ENCODE data around the gene SIM2. TPM values are rescaled to one million over a fixed set of nuclear protein-coding genes. Genes with fewer than 3 reads are reported as not detected.

SIM2 gene
- total RNA-seq, 1 experiment from 2014 or later: 23.9 TPM

- peaks cover 0 to 5% of the 10 kb centered on the region in 2 experiments; a peak in 1 of 4 replicates for H3K36me3 ChIP-seq (ENCODE audit: control insufficient read depth in 1 of 2, insufficient read depth in 2 of 2, low read length in 2 of 2)
- ChIA-PET POLR2A (no interaction called here), RAD21 (ENCODE audit: low non-redundant PET in 1 of 2, low total read pairs in 2 of 2, uncharacterized antibody in 2 of 2, unreplicated experiment in 2 of 2) (no interaction called here), CTCF (no interaction called here)
- TF ChIP-seq FOSL1 (IDR thresholded peaks at IDR 0.05; ENCODE audit: low read depth) (no peak), MAX (IDR thresholded peaks at IDR 0.05) (no peak), SIN3A (IDR thresholded peaks at IDR 0.05; ENCODE audit: low read depth) (no peak), POLR2AphosphoS5 (IDR thresholded peaks at IDR 0.05; ENCODE audit: low read depth, low read length) (no peak), YY1 (IDR thresholded peaks at IDR 0.05; ENCODE audit: extremely low read depth, insufficient replicate concordance, low read depth, low read length) (no peak), RAD21 (IDR thresholded peaks at IDR 0.05; ENCODE audit: low read depth) (no peak)
- no peak overlapping the region for H3K27ac ChIP-seq (ENCODE audit: low read depth, low read length)
- H3K9me2 ChIP-seq (ENCODE audit: insufficient read depth): no peaks in the 10 kb centered on the region
- no peak for DNase-seq (ENCODE audit: low read depth, low spot score)
- no peaks in the 10 kb centered on the region for H3K79me2 ChIP-seq (ENCODE audit: insufficient read depth, low read length)
- no TSS peak for BruUV-seq (replicated peaks)
- no peaks in the 10 kb centered on the region; a peak in 1 of 4 replicates for H3K4me1 ChIP-seq (ENCODE audit: control insufficient read depth in 1 of 2, insufficient read depth in 2 of 2, low read length in 2 of 2)
- H3K4me2 ChIP-seq (ENCODE audit: low read length): no peak overlapping the region
- intact Hi-C loops (cut with micrococcal nuclease): loop anchor here (10.0 kb wide), 2 partner anchors 95 to 175 kb away; no protein-coding TSS in a partner anchor
- H4K20me1 ChIP-seq (ENCODE audit: insufficient read depth): no peaks in the 10 kb centered on the region
- no peaks in the 10 kb centered on the region for H3K9me3 ChIP-seq (ENCODE audit: control insufficient read depth in 1 of 2, insufficient read depth in 1 of 2, low read depth in 1 of 2, low read length in 2 of 2)
- no peak overlapping the region for H3K9ac ChIP-seq (ENCODE audit: low read length)
- no peaks in the 10 kb centered on the region for H3K27me3 ChIP-seq (ENCODE audit: insufficient read depth, low read length)
- no peak; the same call in 1 of the 2 replicates for ATAC-seq
- H2AFZ ChIP-seq (ENCODE audit: low read depth, low read length, poor library complexity, severe bottlenecking): no peak overlapping the region
- no peak overlapping the region for H3K4me3 ChIP-seq (replicated peaks in 1 of 2; ENCODE audit: low read depth in 1 of 2, low read length in 2 of 2)
These were observed 51.1 kb downstream of the SIM2 start for GRCh38 chr21:36749935-36750575.

GRCh38 chr21:36750576-36750959 lies 51.7 kb downstream of the SIM2 start:
- RAD21 ChIA-PET (ENCODE audit: low non-redundant PET in 1 of 2, low total read pairs in 2 of 2, uncharacterized antibody in 2 of 2, unreplicated experiment in 2 of 2): no interaction called here
- H4K20me1 ChIP-seq (ENCODE audit: insufficient read depth): no peaks in the 10 kb centered on the region
- no peak overlapping the region for H3K9ac ChIP-seq (ENCODE audit: low read length)
- no peak for DNase-seq (ENCODE audit: low read depth, low spot score)
- H3K9me3 ChIP-seq (ENCODE audit: control insufficient read depth in 1 of 2, insufficient read depth in 1 of 2, low read depth in 1 of 2, low read length in 2 of 2): no peaks in the 10 kb centered on the region
- H3K27ac ChIP-seq (ENCODE audit: low read depth, low read length): no peak overlapping the region
- POLR2A ChIA-PET: no interaction called here
- no TSS peak for BruUV-seq (replicated peaks)
- intact Hi-C loops (cut with micrococcal nuclease): loop anchor here (10.0 kb wide), 2 partner anchors 94 to 174 kb away; no protein-coding TSS in a partner anchor
- H3K9me2 ChIP-seq (ENCODE audit: insufficient read depth): no peaks in the 10 kb centered on the region
- CTCF ChIA-PET: no interaction called here
- no peak overlapping the region for H3K4me3 ChIP-seq (replicated peaks in 1 of 2; ENCODE audit: low read depth in 1 of 2, low read length in 2 of 2)
- H3K4me2 ChIP-seq (ENCODE audit: low read length): no peak overlapping the region
- no peak for ATAC-seq
- no peaks in the 10 kb centered on the region for H3K27me3 ChIP-seq (ENCODE audit: insufficient read depth, low read length)
- H2AFZ ChIP-seq (ENCODE audit: low read depth, low read length, poor library complexity, severe bottlenecking): no peak overlapping the region
- H3K79me2 ChIP-seq (ENCODE audit: insufficient read depth, low read length): no peaks in the 10 kb centered on the region
- TF ChIP-seq ELF1 (IDR thresholded peaks at IDR 0.05; ENCODE audit: borderline replicate concordance, low read depth) (no peak), POLR2AphosphoS5 (IDR thresholded peaks at IDR 0.05; ENCODE audit: low read depth, low read length) (no peak), POLR2A (IDR thresholded peaks at IDR 0.05; ENCODE audit: borderline replicate concordance, extremely low read depth, insufficient read depth, insufficient read length) (no peak), JUND (IDR thresholded peaks at IDR 0.05) (no peak), CEBPB (IDR thresholded peaks at IDR 0.05; ENCODE audit: low read depth) (no peak), SP1 (IDR thresholded peaks at IDR 0.05; ENCODE audit: low read depth) (no peak), CBX3 (IDR thresholded peaks at IDR 0.05; ENCODE audit: low read depth) (no peak), YY1 (IDR thresholded peaks at IDR 0.05; ENCODE audit: extremely low read depth, insufficient replicate concordance, low read depth, low read length) (no peak), MAX (IDR thresholded peaks at IDR 0.05) (no peak), SIN3A (IDR thresholded peaks at IDR 0.05; ENCODE audit: low read depth) (no peak), SRF (IDR thresholded peaks at IDR 0.05; ENCODE audit: low read depth) (no peak), TCF7L2 (IDR thresholded peaks at IDR 0.05; ENCODE audit: borderline replicate concordance, extremely low read depth, insufficient read depth, insufficient read length) (no peak), EZH2phosphoT487 (IDR thresholded peaks at IDR 0.05; ENCODE audit: borderline replicate concordance) (no peak), FOSL1 (IDR thresholded peaks at IDR 0.05; ENCODE audit: low read depth) (no peak), CTCF (IDR thresholded peaks at IDR 0.05 in 2 of 3, conservative IDR thresholded peaks at IDR 0.05 in 1 of 3; ENCODE audit: borderline replicate concordance in 1 of 3, insufficient read depth in 1 of 3, low read depth in 2 of 3, low read length in 2 of 3) (no peak), ZFX (IDR thresholded peaks at IDR 0.05) (no peak), EGR1 (IDR thresholded peaks at IDR 0.05; ENCODE audit: low read depth) (no peak), ATF3 (IDR thresholded peaks at IDR 0.05) (no peak), EZH2 (IDR thresholded peaks at IDR 0.05) (no peak)
- H3K4me1 ChIP-seq (ENCODE audit: control insufficient read depth in 1 of 2, insufficient read depth in 2 of 2, low read length in 2 of 2): no peaks in the 10 kb centered on the region; a peak in 1 of 4 replicates
- H3K36me3 ChIP-seq (ENCODE audit: control insufficient read depth in 1 of 2, insufficient read depth in 2 of 2, low read length in 2 of 2): peaks cover 0 to 5% of the 10 kb centered on the region in 2 experiments; a peak in 1 of 4 replicates
